ENCODE measurements around the gene CDC34. TPM values are rescaled to one million over a fixed set of nuclear protein-coding genes. Genes with fewer than 3 reads are reported as not detected.

Gene CDC34
- total RNA-seq, 6 experiments from 2014 or later, result 44.8 to 81.8 (median 49.5) TPM

GRCh38 chr19:508204-509150 is 23.1 kb upstream of the CDC34 start:
- Histone ChIP-seq H3K27me3 (no peaks in the 10 kb centered on the region), H3K4me3 (peak overlapping the region; percentile 96 to 100 (median 100)), H3K9me3 (no peaks in the 10 kb centered on the region), H3K36me3 (no peaks in the 10 kb centered on the region), H3K4me1 (peaks cover 0 to 10% (median 3%) of the 10 kb centered on the region in 4 donors), H3K27ac (no peak overlapping the region)
- no peak for ATAC-seq
- WGBS (ENCODE audit: insufficient coverage, low coverage, low lambda C conversion rate, missing lambda C conversion rate), result 55% methylated on average over 20 of the region's 32 CpGs
- intact Hi-C loops (cut with DNase I), result no loop called here
- TF ChIP-seq, protein P1, sequence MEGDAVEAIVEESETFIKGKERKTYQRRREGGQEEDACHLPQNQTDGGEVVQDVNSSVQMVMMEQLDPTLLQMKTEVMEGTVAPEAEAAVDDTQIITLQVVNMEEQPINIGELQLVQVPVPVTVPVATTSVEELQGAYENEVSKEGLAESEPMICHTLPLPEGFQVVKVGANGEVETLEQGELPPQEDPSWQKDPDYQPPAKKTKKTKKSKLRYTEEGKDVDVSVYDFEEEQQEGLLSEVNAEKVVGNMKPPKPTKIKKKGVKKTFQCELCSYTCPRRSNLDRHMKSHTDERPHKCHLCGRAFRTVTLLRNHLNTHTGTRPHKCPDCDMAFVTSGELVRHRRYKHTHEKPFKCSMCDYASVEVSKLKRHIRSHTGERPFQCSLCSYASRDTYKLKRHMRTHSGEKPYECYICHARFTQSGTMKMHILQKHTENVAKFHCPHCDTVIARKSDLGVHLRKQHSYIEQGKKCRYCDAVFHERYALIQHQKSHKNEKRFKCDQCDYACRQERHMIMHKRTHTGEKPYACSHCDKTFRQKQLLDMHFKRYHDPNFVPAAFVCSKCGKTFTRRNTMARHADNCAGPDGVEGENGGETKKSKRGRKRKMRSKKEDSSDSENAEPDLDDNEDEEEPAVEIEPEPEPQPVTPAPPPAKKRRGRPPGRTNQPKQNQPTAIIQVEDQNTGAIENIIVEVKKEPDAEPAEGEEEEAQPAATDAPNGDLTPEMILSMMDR (IDR thresholded peaks at IDR 0.05), result no peak
- no peak for TF ChIP-seq POLR2A (IDR thresholded peaks at IDR 0.05)
- DNase-seq, result no peak

GRCh38 chr19:510606-511100 is 20.9 kb upstream of the CDC34 start:
- Histone ChIP-seq H3K27me3 (no peaks in the 10 kb centered on the region), H3K36me3 (no peaks in the 10 kb centered on the region), H3K4me1 (peaks cover 0 to 10% (median 3%) of the 10 kb centered on the region in 4 donors), H3K27ac (peak overlapping the region in 1 of 3 donors; percentile 4), H3K4me3 (no peak overlapping the region), H3K9me3 (no peaks in the 10 kb centered on the region)
- intact Hi-C loops (cut with DNase I), result no loop called here
- WGBS (ENCODE audit: insufficient coverage, low coverage, low lambda C conversion rate, missing lambda C conversion rate), result 21% methylated on average over 15 of the region's 21 CpGs
- peak; percentile 5 to 29 (median 16) for ATAC-seq
- no peak for TF ChIP-seq POLR2A (IDR thresholded peaks at IDR 0.05)
- TF ChIP-seq, protein P1 (IDR thresholded peaks at IDR 0.05), result peak; percentile 81 to 95 (median 91)
- peak; percentile 73 to 80 (median 79) for DNase-seq

DNA sequence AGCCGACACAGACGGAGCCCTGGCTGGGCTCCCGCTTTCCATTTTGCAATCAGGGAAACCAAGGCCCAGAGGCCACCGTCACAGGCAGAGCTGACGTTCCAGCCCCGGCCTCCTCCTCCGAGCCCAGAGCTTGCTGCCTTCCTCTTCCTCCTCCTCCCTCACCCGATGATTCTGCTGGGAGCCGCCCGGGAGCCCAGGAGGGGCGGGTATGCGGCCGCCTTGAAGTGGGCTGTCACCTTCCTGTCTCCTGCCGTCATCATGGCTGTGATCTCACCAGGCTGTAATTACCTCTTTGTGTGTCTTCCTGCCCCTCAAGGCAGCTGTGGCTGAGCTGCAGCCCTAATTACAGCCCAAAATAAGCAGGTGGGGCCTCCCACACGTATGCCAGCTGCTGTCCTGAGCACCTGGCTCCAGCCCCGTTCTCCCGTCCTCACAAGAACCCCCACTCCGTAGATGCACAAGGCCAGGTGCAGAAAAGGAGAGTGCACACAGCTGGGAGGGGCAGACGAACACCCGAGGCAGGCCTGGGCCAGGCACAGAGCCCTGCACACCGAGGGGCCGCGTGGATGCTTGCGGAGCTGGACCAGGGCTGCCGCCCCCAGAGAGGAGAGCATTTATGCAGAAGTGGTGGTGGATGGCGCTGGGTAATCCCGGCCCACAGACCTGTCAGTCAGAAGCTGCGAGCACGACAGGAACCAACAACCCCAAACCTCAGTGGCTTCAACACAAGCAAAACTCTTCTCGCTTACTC is 20.3 kb upstream of the CDC34 start:
- ATAC-seq (no peak), DNase-seq (no peak)
- no peaks in the 10 kb centered on the region for H3K27me3 ChIP-seq
- no peaks in the 10 kb centered on the region for H3K36me3 ChIP-seq
- TF ChIP-seq, protein P1 (IDR thresholded peaks at IDR 0.05), result no peak
- H3K4me3 ChIP-seq, result no peak overlapping the region
- H3K4me1 ChIP-seq, result peaks cover 0 to 8% (median 3%) of the 10 kb centered on the region in 4 donors
- no peaks in the 10 kb centered on the region for H3K9me3 ChIP-seq
- intact Hi-C loops (cut with DNase I), result no loop called here
- peak overlapping the region in 1 of 3 donors; percentile 4 for H3K27ac ChIP-seq
- 62% methylated on average over 12 of the region's 30 CpGs for WGBS (ENCODE audit: insufficient coverage, low coverage, low lambda C conversion rate, missing lambda C conversion rate)

- no peaks in the 10 kb centered on the region for H3K27me3 ChIP-seq
- H3K4me1 ChIP-seq, result peaks cover 0 to 6% (median 3%) of the 10 kb centered on the region in 4 donors
- DNase-seq (no peak), ATAC-seq (no peak)
- no peak for TF ChIP-seq POLR2A (IDR thresholded peaks at IDR 0.05)
- TF ChIP-seq, protein P1 (IDR thresholded peaks at IDR 0.05), result no peak
- no peaks in the 10 kb centered on the region for H3K9me3 ChIP-seq
- WGBS (ENCODE audit: insufficient coverage, low coverage, low lambda C conversion rate, missing lambda C conversion rate), result 49% methylated on average over 31 of the region's 62 CpGs
- H3K36me3 ChIP-seq, result no peaks in the 10 kb centered on the region
- no peak overlapping the region for H3K27ac ChIP-seq
- intact Hi-C loops (cut with DNase I), result no loop called here
- H3K4me3 ChIP-seq, result no peak overlapping the region
Observed at GRCh38 chr19:512547-513365, 18.8 kb upstream of the CDC34 start.
